ENCODE measurements around the gene PDCD5. TPM values are rescaled to one million over a fixed set of nuclear protein-coding genes. Genes with fewer than 3 reads are reported as not detected.
"Not testable (repeated sequence)": the region's sequence is repeated elsewhere in the genome, so short reads cannot be mapped to it uniquely, and the experiment has no call there.

PDCD5 gene
- 203 TPM in 2 replicates for total RNA-seq

DNA sequence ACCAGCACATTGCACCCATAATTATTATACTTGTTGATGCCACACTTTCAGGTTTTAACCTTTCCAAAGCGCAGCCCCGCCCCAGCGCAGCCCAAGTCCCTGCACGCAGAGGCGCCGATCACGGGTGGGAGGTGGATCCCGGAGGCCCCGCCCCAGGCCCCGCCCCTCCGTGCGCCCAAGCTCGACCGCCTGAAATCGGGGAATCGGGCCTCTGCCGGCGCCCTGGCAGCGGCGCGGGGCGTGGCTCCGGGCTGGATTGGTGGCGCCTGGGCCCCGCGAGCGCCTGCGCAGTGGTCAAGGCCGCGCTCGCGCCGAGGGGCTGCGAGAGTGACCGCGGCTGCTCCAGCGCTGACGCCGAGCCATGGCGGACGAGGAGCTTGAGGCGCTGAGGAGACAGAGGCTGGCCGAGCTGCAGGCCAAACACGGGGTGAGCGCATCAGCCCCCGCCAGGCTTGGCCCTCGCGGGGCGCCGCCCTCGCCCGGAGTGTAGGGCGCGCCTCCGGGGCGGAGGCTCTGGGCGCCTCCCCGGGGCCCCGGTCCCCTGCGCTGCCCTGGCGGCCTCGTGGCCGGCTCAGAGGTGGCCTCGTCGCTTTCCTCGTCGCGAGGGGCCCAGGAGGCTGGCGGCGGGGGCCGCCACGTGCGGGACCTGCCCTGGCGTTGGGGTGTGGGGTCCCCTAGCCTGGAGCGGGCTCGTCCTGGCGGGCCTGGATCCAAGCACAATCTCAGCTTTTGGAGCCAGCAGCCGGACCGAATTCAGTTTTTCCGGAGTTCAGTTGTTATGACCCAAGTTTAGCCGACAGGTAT is at the start of gene PDCD5:
Gene PDCD5 (plus strand): TSS at position 290 of the 804 bp plus-strand sequence. CDS start 72 bp downstream, at position 362.
- H3K9me3 Mint-ChIP-seq = no peaks in the 10 kb centered on the region
- DNase-seq (ENCODE audit: low spot score) = peak; percentile 91
- peaks cover 33% of the 10 kb centered on the region for H3K4me1 Mint-ChIP-seq (ENCODE audit: low read depth)
- peaks cover 31% of the 10 kb centered on the region for H3K36me3 Mint-ChIP-seq (ENCODE audit: low read depth)
- peak within 1 kb of the TSS; percentile 86 for H3K27ac Mint-ChIP-seq
- H3K27me3 Mint-ChIP-seq (ENCODE audit: insufficient read depth) = peaks cover 9% of the 10 kb centered on the region
- peak within 1 kb of the TSS; percentile 96 for H3K4me3 Mint-ChIP-seq
- intact Hi-C loops (cut with micrococcal nuclease) = loop anchor here (1.0 to 5.0 kb wide), 8 partner anchors 18 to 791 kb away; partner anchors contain the start of genes ANKRD27, CEBPG, DPY19L3 and GPATCH1

DNA sequence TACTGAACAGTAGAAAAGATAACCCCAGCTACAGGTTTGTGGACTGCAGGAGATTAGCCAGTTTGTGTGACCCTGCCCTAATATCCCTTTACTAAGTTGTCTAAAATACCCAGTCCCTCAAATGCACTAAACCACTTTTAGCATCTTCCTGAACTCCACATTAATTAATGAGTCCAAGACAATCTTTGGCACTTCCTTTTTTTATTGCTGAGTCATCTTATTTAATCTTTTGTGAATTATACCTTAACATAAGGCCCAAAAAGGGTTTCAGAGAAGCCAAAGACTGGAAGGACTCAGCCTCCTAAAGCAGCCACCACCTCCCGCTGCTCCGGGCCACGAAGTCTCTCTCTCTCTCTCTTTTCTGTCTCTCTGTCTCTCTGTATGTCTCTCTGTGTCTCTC is 48.8 kb upstream of the PDCD5 start:
- no peaks in the 10 kb centered on the region for H3K27me3 Mint-ChIP-seq (ENCODE audit: insufficient read depth)
- intact Hi-C loops (cut with micrococcal nuclease) = no loop called here
- no peak overlapping the region for H3K27ac Mint-ChIP-seq
- peaks cover 31% of the 10 kb centered on the region for H3K9me3 Mint-ChIP-seq
- H3K4me3 Mint-ChIP-seq = no peak overlapping the region
- no peaks in the 10 kb centered on the region for H3K36me3 Mint-ChIP-seq (ENCODE audit: low read depth)
- no peaks in the 10 kb centered on the region for H3K4me1 Mint-ChIP-seq (ENCODE audit: low read depth)
- DNase-seq (ENCODE audit: low spot score) = no peak

- no peak overlapping the region for H3K27ac Mint-ChIP-seq
- no peaks in the 10 kb centered on the region for H3K4me1 Mint-ChIP-seq (ENCODE audit: low read depth)
- H3K36me3 Mint-ChIP-seq (ENCODE audit: low read depth) = no peaks in the 10 kb centered on the region
These were observed 43.4 kb upstream of the PDCD5 start for GRCh38 chr19:32537580-32537979.

DNA sequence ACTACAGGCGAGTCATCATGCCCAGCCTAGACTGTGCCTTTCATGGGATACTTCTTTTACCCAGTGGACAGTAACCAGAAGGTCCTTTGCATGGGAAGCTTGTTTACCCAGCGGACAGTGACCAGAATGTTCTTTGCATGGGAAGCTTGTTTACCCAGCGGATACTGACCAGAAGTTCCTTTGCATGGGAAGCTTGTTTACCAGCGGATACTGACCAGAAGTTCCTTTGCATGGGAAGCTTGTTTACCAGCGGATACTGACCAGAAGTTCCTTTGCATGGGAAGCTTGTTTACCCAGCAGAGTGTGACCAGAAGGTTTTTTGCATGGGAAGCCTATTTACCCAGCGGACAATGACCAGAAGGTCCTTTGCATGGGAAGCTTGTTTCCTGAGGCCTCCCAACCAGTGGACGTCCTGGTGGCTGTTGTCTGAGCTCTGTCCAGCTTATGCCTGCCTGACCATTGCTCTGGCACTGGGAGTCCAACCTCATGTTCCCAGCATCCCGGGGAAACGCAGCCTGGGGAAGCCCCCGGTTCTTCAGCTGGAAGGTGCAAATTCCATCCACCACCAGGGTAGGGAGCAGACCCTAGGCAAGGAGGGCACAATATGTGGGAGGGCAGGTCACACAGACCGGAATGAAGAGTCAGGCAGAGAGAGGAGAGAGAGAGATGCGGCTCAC is 41.6 kb upstream of the PDCD5 start:
- Mint-ChIP-seq H3K4me3 (no peak overlapping the region), H3K9me3 (peaks cover 10% of the 10 kb centered on the region), H3K4me1 (ENCODE audit: low read depth) (no peaks in the 10 kb centered on the region), H3K36me3 (ENCODE audit: low read depth) (no peaks in the 10 kb centered on the region), H3K27ac (no peak overlapping the region), H3K27me3 (ENCODE audit: insufficient read depth) (peaks cover 2% of the 10 kb centered on the region)
- intact Hi-C loops (cut with micrococcal nuclease) = no loop called here
- no peak for DNase-seq (ENCODE audit: low spot score)

More at GRCh38 chr19:32537580-32537979, 43.4 kb upstream of the PDCD5 start:
- Mint-ChIP-seq H3K4me3 (no peak overlapping the region), H3K9me3 (peaks cover 23% of the 10 kb centered on the region), H3K27me3 (ENCODE audit: insufficient read depth) (peaks cover 2% of the 10 kb centered on the region)
- no peak for DNase-seq (ENCODE audit: low spot score)
- intact Hi-C loops (cut with micrococcal nuclease) = no loop called here

GRCh38 chr19:32540621-32541020 is 40.4 kb upstream of the PDCD5 start:
- Mint-ChIP-seq H3K27me3 (ENCODE audit: insufficient read depth) (peaks cover 2% of the 10 kb centered on the region), H3K4me3 (no peak overlapping the region), H3K27ac (no peak overlapping the region), H3K9me3 (peaks cover 9% of the 10 kb centered on the region), H3K4me1 (ENCODE audit: low read depth) (no peaks in the 10 kb centered on the region), H3K36me3 (ENCODE audit: low read depth) (no peaks in the 10 kb centered on the region)
- no peak for DNase-seq (ENCODE audit: low spot score)
- intact Hi-C loops (cut with micrococcal nuclease) = no loop called here

DNA sequence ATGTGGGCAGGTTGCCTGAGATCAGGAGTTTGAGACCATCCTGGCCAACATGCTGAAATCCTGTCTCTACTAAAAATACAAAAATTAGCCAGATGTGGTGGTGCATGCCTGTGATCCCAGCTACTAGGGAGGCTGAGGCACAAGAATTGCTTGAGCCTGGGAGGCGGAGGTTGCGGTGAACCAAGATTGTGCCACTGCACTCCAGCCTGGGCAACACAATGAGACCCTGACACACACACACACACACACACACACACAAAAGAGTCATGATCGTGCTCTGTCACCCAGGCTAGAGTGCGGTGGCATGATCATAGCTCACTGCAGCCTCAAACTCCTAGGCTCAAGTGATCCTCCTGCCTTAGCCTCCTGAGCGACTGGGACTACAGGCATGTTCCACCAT is 39.6 kb upstream of the PDCD5 start:
- intact Hi-C loops (cut with micrococcal nuclease); H3K36me3 Mint-ChIP-seq (ENCODE audit: low read depth); H3K4me3 Mint-ChIP-seq; H3K27ac Mint-ChIP-seq; H3K27me3 Mint-ChIP-seq (ENCODE audit: insufficient read depth); H3K4me1 Mint-ChIP-seq (ENCODE audit: low read depth); H3K9me3 Mint-ChIP-seq; DNase-seq (ENCODE audit: low spot score): not testable (repeated sequence)

- no peak for DNase-seq (ENCODE audit: low spot score)
- Mint-ChIP-seq H3K9me3 (peaks cover 9% of the 10 kb centered on the region), H3K36me3 (ENCODE audit: low read depth) (no peaks in the 10 kb centered on the region), H3K27ac (no peak overlapping the region), H3K27me3 (ENCODE audit: insufficient read depth) (peaks cover 4% of the 10 kb centered on the region), H3K4me1 (ENCODE audit: low read depth) (no peaks in the 10 kb centered on the region), H3K4me3 (no peak overlapping the region)
- intact Hi-C loops (cut with micrococcal nuclease) = no loop called here
These were observed 38.4 kb upstream of the PDCD5 start for GRCh38 chr19:32542477-32543108.

- no peaks in the 10 kb centered on the region for H3K36me3 Mint-ChIP-seq (ENCODE audit: low read depth)
- peaks cover 6% of the 10 kb centered on the region for H3K9me3 Mint-ChIP-seq
- H3K4me1 Mint-ChIP-seq (ENCODE audit: low read depth) = no peaks in the 10 kb centered on the region
- no peak overlapping the region for H3K4me3 Mint-ChIP-seq
- no peak for DNase-seq (ENCODE audit: low spot score)
- intact Hi-C loops (cut with micrococcal nuclease) = no loop called here
- no peak overlapping the region for H3K27ac Mint-ChIP-seq
- H3K27me3 Mint-ChIP-seq (ENCODE audit: insufficient read depth) = peaks cover 4% of the 10 kb centered on the region
These were observed 37.7 kb upstream of the PDCD5 start for GRCh38 chr19:32543115-32543900.

- Mint-ChIP-seq H3K9me3 (no peaks in the 10 kb centered on the region), H3K4me1 (ENCODE audit: low read depth) (no peaks in the 10 kb centered on the region), H3K4me3 (no peak overlapping the region), H3K36me3 (ENCODE audit: low read depth) (no peaks in the 10 kb centered on the region), H3K27me3 (ENCODE audit: insufficient read depth) (peaks cover 4% of the 10 kb centered on the region), H3K27ac (no peak overlapping the region)
- no peak for DNase-seq (ENCODE audit: low spot score)
- intact Hi-C loops (cut with micrococcal nuclease) = no loop called here
These were observed 36.1 kb upstream of the PDCD5 start for GRCh38 chr19:32544917-32545316.

- no peak overlapping the region for H3K4me3 Mint-ChIP-seq
- no peaks in the 10 kb centered on the region for H3K4me1 Mint-ChIP-seq (ENCODE audit: low read depth)
- H3K9me3 Mint-ChIP-seq = no peaks in the 10 kb centered on the region
- DNase-seq (ENCODE audit: low spot score) = no peak
- H3K27me3 Mint-ChIP-seq (ENCODE audit: insufficient read depth) = peaks cover 3% of the 10 kb centered on the region
- H3K27ac Mint-ChIP-seq = no peak overlapping the region
- intact Hi-C loops (cut with micrococcal nuclease) = no loop called here
- no peaks in the 10 kb centered on the region for H3K36me3 Mint-ChIP-seq (ENCODE audit: low read depth)
These were observed 30.3 kb upstream of the PDCD5 start for GRCh38 chr19:32550666-32551065.

DNA sequence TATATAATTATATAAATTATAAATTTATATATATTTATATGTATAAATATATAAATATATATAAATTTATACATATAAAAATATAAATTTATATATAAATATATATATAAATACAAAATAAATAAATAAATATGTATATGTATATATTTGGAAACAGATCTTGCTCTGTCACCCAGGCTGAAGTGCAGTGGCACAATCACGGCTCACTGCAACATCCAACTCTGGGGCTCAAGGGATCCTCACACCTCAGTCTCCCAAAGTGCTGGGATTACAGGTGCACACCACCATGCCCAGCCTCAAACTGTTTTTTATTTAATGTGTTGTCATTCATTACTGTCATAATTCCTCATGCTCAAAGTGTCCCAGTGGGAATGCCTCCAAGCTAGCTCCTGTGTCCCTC is 25.2 kb upstream of the PDCD5 start:
- intact Hi-C loops (cut with micrococcal nuclease) = no loop called here

GRCh38 chr19:32558607-32559228 is 22.3 kb upstream of the PDCD5 start:
- no peak overlapping the region for H3K4me3 Mint-ChIP-seq
- H3K27ac Mint-ChIP-seq = no peak overlapping the region
- H3K9me3 Mint-ChIP-seq = no peaks in the 10 kb centered on the region
- H3K27me3 Mint-ChIP-seq (ENCODE audit: insufficient read depth) = peaks cover 2% of the 10 kb centered on the region
- H3K36me3 Mint-ChIP-seq (ENCODE audit: low read depth) = no peaks in the 10 kb centered on the region
- no peak for DNase-seq (ENCODE audit: low spot score)
- H3K4me1 Mint-ChIP-seq (ENCODE audit: low read depth) = peaks cover 4% of the 10 kb centered on the region
- intact Hi-C loops (cut with micrococcal nuclease) = no loop called here

More for the DNA sequence above, 25.2 kb upstream of the PDCD5 start:
- DNase-seq (ENCODE audit: low spot score) = no peak
- no peak overlapping the region for H3K4me3 Mint-ChIP-seq
- H3K27ac Mint-ChIP-seq = no peak overlapping the region
- H3K36me3 Mint-ChIP-seq (ENCODE audit: low read depth) = no peaks in the 10 kb centered on the region
- H3K4me1 Mint-ChIP-seq (ENCODE audit: low read depth) = peaks cover 4% of the 10 kb centered on the region
- H3K27me3 Mint-ChIP-seq (ENCODE audit: insufficient read depth) = peaks cover 2% of the 10 kb centered on the region
- H3K9me3 Mint-ChIP-seq = no peaks in the 10 kb centered on the region
